Duodenal mucosa (tissue), 2 donors: ENCODE results near the gene CDH5.

Experiments
- H3K27ac ChIP-seq: one replicate; pipeline ENCODE4 v1.7.0; 2013; ENCODE audit warnings: low read depth, low read length
- H3K27me3 ChIP-seq, 2 donors: one replicate each; pipeline ENCODE4 v1.7.0; 2013; ENCODE audit warnings: low read length in 2 of 2, control low read depth in 1 of 2; ENCODE audit not compliant: insufficient read depth in 2 of 2, control insufficient read depth in 1 of 2
- H3K36me3 ChIP-seq, 2 donors: one replicate each; pipeline ENCODE4 v1.7.0; 2013; ENCODE audit warnings: low read length in 2 of 2, control low read depth in 1 of 2; ENCODE audit not compliant: insufficient read depth in 2 of 2, control insufficient read depth in 1 of 2
- H3K4me1 ChIP-seq, 2 donors: one replicate each; pipeline ENCODE4 v1.7.0; 2013; ENCODE audit warnings: low read length in 2 of 2, control low read depth in 1 of 2; ENCODE audit not compliant: insufficient read depth in 2 of 2, control insufficient read depth in 1 of 2
- H3K4me3 ChIP-seq, 2 donors: one replicate each; pipeline ENCODE4 v1.7.0; 2013; ENCODE audit warnings: low read length in 2 of 2, low read depth in 1 of 2
- H3K9ac ChIP-seq, 2 donors: one replicate each; pipeline ENCODE4 v1.7.0; 2013; ENCODE audit warnings: low read length in 2 of 2, low read depth in 1 of 2
- H3K9me3 ChIP-seq, 2 donors: one replicate each; pipeline ENCODE4 v1.7.0; 2013; ENCODE audit warnings: low read length in 2 of 2, control low read depth in 1 of 2; ENCODE audit not compliant: control insufficient read depth in 1 of 2

Gene CDH5

GRCh38 chr16:66382171-66382965 is 15.9 kb downstream of the CDH5 start:
- Histone ChIP-seq H3K36me3 (no peaks in the 10 kb centered on the region), H3K4me3 (no peak overlapping the region)

GRCh38 chr16:66382966-66383299 is 16.4 kb downstream of the CDH5 start:
- Histone ChIP-seq H3K27ac (no peak overlapping the region), H3K9ac (no peak overlapping the region), H3K36me3 (no peaks in the 10 kb centered on the region), H3K4me1 (peaks cover 4 to 14% of the 10 kb centered on the region in 2 donors), H3K9me3 (no peaks in the 10 kb centered on the region), H3K27me3 (peaks cover 0 to 6% of the 10 kb centered on the region in 2 donors), H3K4me3 (no peak overlapping the region)

More at GRCh38 chr16:66382171-66382965, 15.9 kb downstream of the CDH5 start:
- no peaks in the 10 kb centered on the region for H3K9me3 ChIP-seq
- H3K27me3 ChIP-seq, result peaks cover 0 to 5% of the 10 kb centered on the region in 2 donors
- H3K9ac ChIP-seq, result no peak overlapping the region
- H3K27ac ChIP-seq, result no peak overlapping the region
- peaks cover 4 to 14% of the 10 kb centered on the region in 2 donors for H3K4me1 ChIP-seq

- Histone ChIP-seq H3K27ac (peak overlapping the region; percentile 25), H3K4me3 (no peak overlapping the region), H3K9me3 (no peaks in the 10 kb centered on the region), H3K36me3 (no peaks in the 10 kb centered on the region), H3K27me3 (peaks cover 0 to 6% of the 10 kb centered on the region in 2 donors), H3K9ac (no peak overlapping the region), H3K4me1 (peaks cover 3 to 14% of the 10 kb centered on the region in 2 donors)
Observed at GRCh38 chr16:66383551-66383950, 17.1 kb downstream of the CDH5 start.

- H3K36me3 ChIP-seq, result no peaks in the 10 kb centered on the region
- H3K9me3 ChIP-seq, result no peaks in the 10 kb centered on the region
- peaks cover 0 to 6% of the 10 kb centered on the region in 2 donors for H3K27me3 ChIP-seq
- H3K9ac ChIP-seq, result no peak overlapping the region
- H3K27ac ChIP-seq, result no peak overlapping the region
- H3K4me3 ChIP-seq, result no peak overlapping the region
- peaks cover 0 to 4% of the 10 kb centered on the region in 2 donors for H3K4me1 ChIP-seq
Observed at GRCh38 chr16:66385415-66385814, 18.9 kb downstream of the CDH5 start.

GRCh38 chr16:66386629-66387622 is 20.4 kb downstream of the CDH5 start:
- no peaks in the 10 kb centered on the region for H3K36me3 ChIP-seq
- no peak overlapping the region for H3K9ac ChIP-seq
- no peak overlapping the region for H3K27ac ChIP-seq
- peaks cover 0 to 4% of the 10 kb centered on the region in 2 donors for H3K4me1 ChIP-seq
- no peaks in the 10 kb centered on the region for H3K9me3 ChIP-seq
- H3K27me3 ChIP-seq, result peaks cover 0 to 6% of the 10 kb centered on the region in 2 donors
- no peak overlapping the region for H3K4me3 ChIP-seq

- peaks cover 0 to 4% of the 10 kb centered on the region in 2 donors for H3K4me1 ChIP-seq
- H3K36me3 ChIP-seq, result no peaks in the 10 kb centered on the region
- H3K27me3 ChIP-seq, result peaks cover 0 to 6% of the 10 kb centered on the region in 2 donors
- H3K9ac ChIP-seq, result no peak overlapping the region
- H3K27ac ChIP-seq, result no peak overlapping the region
- H3K9me3 ChIP-seq, result no peaks in the 10 kb centered on the region
- H3K4me3 ChIP-seq, result no peak overlapping the region
Observed at GRCh38 chr16:66387817-66388332, 21.4 kb downstream of the CDH5 start.

GRCh38 chr16:66388350-66389139 is 22.1 kb downstream of the CDH5 start:
- peaks cover 0 to 4% of the 10 kb centered on the region in 2 donors for H3K4me1 ChIP-seq
- no peak overlapping the region for H3K27ac ChIP-seq
- no peaks in the 10 kb centered on the region for H3K36me3 ChIP-seq
- no peaks in the 10 kb centered on the region for H3K9me3 ChIP-seq
- H3K27me3 ChIP-seq, result peaks cover 0 to 6% of the 10 kb centered on the region in 2 donors
- no peak overlapping the region for H3K9ac ChIP-seq
- H3K4me3 ChIP-seq, result no peak overlapping the region

- Histone ChIP-seq H3K9me3 (no peaks in the 10 kb centered on the region), H3K27ac (no peak overlapping the region), H3K36me3 (no peaks in the 10 kb centered on the region), H3K27me3 (peaks cover 0 to 6% of the 10 kb centered on the region in 2 donors), H3K9ac (no peak overlapping the region), H3K4me1 (peaks cover 0 to 4% of the 10 kb centered on the region in 2 donors), H3K4me3 (no peak overlapping the region)
Observed at GRCh38 chr16:66389256-66390176, 23.0 kb downstream of the CDH5 start.
